Endothelial cell of umbilical vein (primary cell): ENCODE results near the gene METRNL. TPM values are rescaled to one million over a fixed set of nuclear protein-coding genes. Genes with fewer than 3 reads are reported as not detected.

Source experiments
- BruUV-seq: library from RNA; stranded (reverse); fragments of 400-500 nt; replicated peaks from 2 replicates; lab custom pipeline; 2021; lab: Mats Ljungman, UMichigan
- CTCF ChIA-PET: fragments of 300-600, 350-600 bp; sonication (Branson Sonifier 250); formaldehyde crosslinking; loops from one replicate; lab custom pipeline; 2021; ENCODE audit warnings: antibody characterized with exemption, inconsistent platforms; lab: Charles Lee
- POLR2A ChIA-PET: fragments of 300-600, 350-600 bp; sonication (Branson Sonifier 250); formaldehyde crosslinking; loops from one replicate; lab custom pipeline; 2021; ENCODE audit warnings: antibody characterized with exemption, inconsistent platforms; lab: Charles Lee
- DNase-seq: peaks from one replicate; pipeline ENCODE4 v3.0.0-alpha.2; 2011; ENCODE audit warnings: low read depth, low spot score
- FAIRE-seq: peaks from 2 replicates; lab custom pipeline; 2011; peaks lifted over from hg19 to GRCh38; lab: Jason Lieb, UNC
- H2AFZ ChIP-seq: 2 replicates; pipeline ENCODE4 v1.6.0; 2012; ENCODE audit warnings: low read depth, low read length, control low read depth, inconsistent platforms
- H3K27ac ChIP-seq: 2 replicates; pipeline ENCODE4 v1.5.1; 2011; ENCODE audit warnings: low read depth, mild to moderate bottlenecking, control low read depth, low read length, moderate library complexity; ENCODE audit not compliant: insufficient read depth
- H3K27me3 ChIP-seq, 2 experiments: 2 replicates each; pipeline versions ENCODE4 v1.6.0 to v1.6.1; 2011; ENCODE audit warnings: low read length in 2 of 2, mixed read lengths in 1 of 2; ENCODE audit not compliant: control insufficient read depth in 2 of 2, insufficient read depth in 2 of 2
- H3K36me3 ChIP-seq, 2 experiments: 2 replicates in 1 of 2; 3 replicates in 1 of 2; pipeline ENCODE4 v1.5.1; 2011; ENCODE audit warnings: low read length in 2 of 2, mild to moderate bottlenecking in 1 of 2, moderate library complexity in 1 of 2; ENCODE audit not compliant: control insufficient read depth in 2 of 2, insufficient read depth in 2 of 2; ENCODE audit errors: extremely low read depth in 1 of 2
- H3K4me1 ChIP-seq: 3 replicates; pipeline ENCODE4 v1.5.1; 2011; ENCODE audit warnings: mild to moderate bottlenecking, low read length; ENCODE audit not compliant: control insufficient read depth, insufficient read depth; ENCODE audit errors: extremely low read depth
- H3K4me2 ChIP-seq: 2 replicates; pipeline ENCODE4 v1.6.1; 2011; ENCODE audit warnings: low read length, control low read depth, mixed read lengths; ENCODE audit not compliant: insufficient read depth
- H3K4me3 ChIP-seq, 3 experiments: fragments of 200-600 bp in 1 of 3; sonication (generic), shearing (Covaris generic) in 1 of 3; replicated peaks in 1 of 3; 2 replicates each; pipeline ENCODE4 v1.5.1; 2011 to 2016; ENCODE audit warnings: control low read depth in 3 of 3, low read length in 3 of 3, mild to moderate bottlenecking in 2 of 3, inconsistent platforms in 1 of 3, low read depth in 1 of 3, moderate library complexity in 1 of 3; ENCODE audit not compliant: insufficient read depth in 1 of 3
- H3K79me2 ChIP-seq: 2 replicates; pipeline ENCODE4 v1.6.0; 2012; ENCODE audit warnings: low read length, inconsistent platforms; ENCODE audit not compliant: control insufficient read depth, insufficient read depth
- H3K9ac ChIP-seq: replicated peaks from 2 replicates; pipeline ENCODE3; 2011; ENCODE audit warnings: low read length, control low read depth; ENCODE audit not compliant: insufficient read depth; ENCODE audit errors: extremely low read depth
- H3K9me1 ChIP-seq: replicated peaks from 3 replicates; pipeline ENCODE4 v1.6.0; 2011; ENCODE audit warnings: mild to moderate bottlenecking, low read length; ENCODE audit not compliant: control insufficient read depth, insufficient read depth; ENCODE audit errors: extremely low read depth
- H3K9me3 ChIP-seq: replicated peaks from 2 replicates; pipeline ENCODE4 v1.5.1; 2012; ENCODE audit warnings: low read length, inconsistent platforms; ENCODE audit not compliant: control insufficient read depth, insufficient read depth
- H4K20me1 ChIP-seq: replicated peaks from 2 replicates; pipeline ENCODE3; 2011; ENCODE audit warnings: mild to moderate bottlenecking, low read length; ENCODE audit not compliant: control insufficient read depth, insufficient read depth; ENCODE audit errors: extremely low read depth
- CTCF ChIP-seq, 2 donors: IDR thresholded peaks; 1 replicate in 1 of 2; 2 replicates in 1 of 2; pipeline ENCODE4 v1.5.1; 2011; ENCODE audit warnings: low read length in 2 of 2, mild to moderate bottlenecking in 2 of 2, moderate library complexity in 2 of 2, control low read depth in 1 of 2, inconsistent platforms in 1 of 2, low read depth in 1 of 2; ENCODE audit not compliant: insufficient read depth in 1 of 2; ENCODE audit errors: extremely low read depth in 1 of 2
- EZH2 ChIP-seq: IDR thresholded peaks from 2 replicates; pipeline ENCODE4 v1.6.1; 2012; ENCODE audit warnings: borderline replicate concordance, low read depth, mild to moderate bottlenecking, moderate library complexity, low read length, inconsistent platforms; ENCODE audit not compliant: severe bottlenecking
- FOS ChIP-seq: IDR thresholded peaks from 2 replicates; pipeline ENCODE4 v1.6.1; 2011; ENCODE audit warnings: mild to moderate bottlenecking, low read length, moderate library complexity, borderline replicate concordance; ENCODE audit not compliant: insufficient read depth
- GATA2 ChIP-seq: IDR thresholded peaks from 2 replicates; pipeline ENCODE4 v1.7.0; 2011; ENCODE audit warnings: low read depth, mild to moderate bottlenecking, moderate library complexity, mixed read lengths, low read length; ENCODE audit not compliant: insufficient read length, insufficient read depth
- JUN ChIP-seq: IDR thresholded peaks from 2 replicates; pipeline ENCODE4 v1.6.1; 2011; ENCODE audit warnings: borderline replicate concordance, low read depth; ENCODE audit not compliant: insufficient read length, insufficient read depth
- MAX ChIP-seq: IDR thresholded peaks from 2 replicates; pipeline ENCODE4 v1.6.1; 2011; ENCODE audit not compliant: insufficient read depth, insufficient read length
- MYC ChIP-seq: IDR thresholded peaks from one replicate; pipeline ENCODE4 v1.6.1; 2011; ENCODE audit warnings: mild to moderate bottlenecking, low read depth, low read length
- POLR2A ChIP-seq: IDR thresholded peaks from 2 replicates; pipeline ENCODE4 v1.6.1; 2012; ENCODE audit warnings: low read depth, mild to moderate bottlenecking, control low read depth, low read length
- POLR2AphosphoS5 ChIP-seq: IDR thresholded peaks from 2 replicates; pipeline ENCODE4 v1.6.1; 2012; ENCODE audit warnings: low read depth, mild to moderate bottlenecking, control low read depth, low read length, moderate library complexity; ENCODE audit not compliant: insufficient read depth
- dilution Hi-C: fragments of 300-500 bp; cut with MboI; formaldehyde crosslinking; loops from one replicate; pipeline ENCODE4 v1.15.0; 2019; ENCODE audit warnings: low sequenced_read_pairs; ENCODE audit not compliant: extremely low pct_ligation_motif_present
- intact Hi-C: fragments of 100-400 bp; cut with micrococcal nuclease; formaldehyde crosslinking; loops from one replicate; pipeline ENCODE4 v1.10.0; 2022
- polyA plus RNA-seq, 4 experiments: library from polyadenylated mRNA; depleted of rRNA in 3 of 4; stranded (reverse) in 3 of 4; unstranded in 1 of 4; fragments of >200 nt; gene quantifications; 2 replicates each; pipeline versions ENCODE4 v1.2.1 to v1.2.3, GENCODE V29; 2011 to 2012; ENCODE audit warnings: missing spikeins in 1 of 4
- total RNA-seq: library from RNA; stranded (reverse); gene quantifications from 2 replicates; pipeline ENCODE4 v1.2.3, GENCODE V29; 2021

METRNL gene
- total and polyA plus RNA-seq, 2 donors (not counting 3 experiments of a cell fraction or from before 2014, with no cell fraction given): 29.5 to 54.4 TPM

- TF ChIP-seq EZH2 (no peak), POLR2AphosphoS5 (no peak), FOS (no peak), MAX (no peak), MYC (no peak), CTCF (IDR thresholded peaks at IDR 0.05; ENCODE audit: extremely low read depth in 1 of 2, insufficient read depth in 1 of 2, low read depth in 1 of 2, low read length in 2 of 2) (no peak), GATA2 (no peak), POLR2A (no peak), JUN (no peak)
- intact Hi-C loops: no loop called here
- H4K20me1 ChIP-seq: no peaks in the 10 kb centered on the region
- no peak overlapping the region for H2AFZ ChIP-seq
- no peak overlapping the region for H3K4me3 ChIP-seq
- POLR2A ChIA-PET: no interaction called here
- dilution Hi-C loops: no loop called here
- H3K27me3 ChIP-seq: no peaks in the 10 kb centered on the region
- DNase-seq (no peak), FAIRE-seq (no peak)
- no peaks in the 10 kb centered on the region for H3K36me3 ChIP-seq
- no peak overlapping the region for H3K27ac ChIP-seq
- no peaks in the 10 kb centered on the region for H3K79me2 ChIP-seq
- H3K9ac ChIP-seq: no peak overlapping the region
- no peaks in the 10 kb centered on the region for H3K9me1 ChIP-seq
- BruUV-seq: no TSS peak
- H3K9me3 ChIP-seq: no peaks in the 10 kb centered on the region
- no peaks in the 10 kb centered on the region for H3K4me1 ChIP-seq
- CTCF ChIA-PET: no interaction called here
- H3K4me2 ChIP-seq: no peak overlapping the region
These were observed 15.2 kb upstream of the METRNL start for GRCh38 chr17:83064021-83064731.
